IPS-15b (cell line): ENCODE measurements around the gene CACNA2D2.

Source experiments
- H3K27me3 ChIP-seq: one replicate; pipeline ENCODE4 v1.6.1; 2013; ENCODE audit warnings: low read length; ENCODE audit not compliant: control insufficient read depth, insufficient read depth
- H3K36me3 ChIP-seq: one replicate; pipeline ENCODE4 v1.6.1; 2013; ENCODE audit warnings: low read length; ENCODE audit not compliant: control insufficient read depth, insufficient read depth
- H3K4me1 ChIP-seq: one replicate; pipeline ENCODE4 v1.6.1; 2013; ENCODE audit warnings: mild to moderate bottlenecking, low read length; ENCODE audit not compliant: control insufficient read depth, insufficient read depth
- H3K4me3 ChIP-seq: one replicate; pipeline ENCODE4 v1.5.1; 2013; ENCODE audit warnings: low read depth, low read length
- H3K9ac ChIP-seq: one replicate; pipeline ENCODE4 v1.6.1; 2013; ENCODE audit warnings: low read depth, mild to moderate bottlenecking, low read length
- H3K9me3 ChIP-seq: one replicate; pipeline ENCODE4 v1.6.1; 2013; ENCODE audit warnings: mild to moderate bottlenecking, low read length; ENCODE audit not compliant: control insufficient read depth, insufficient read depth

CACNA2D2 gene

DNA sequence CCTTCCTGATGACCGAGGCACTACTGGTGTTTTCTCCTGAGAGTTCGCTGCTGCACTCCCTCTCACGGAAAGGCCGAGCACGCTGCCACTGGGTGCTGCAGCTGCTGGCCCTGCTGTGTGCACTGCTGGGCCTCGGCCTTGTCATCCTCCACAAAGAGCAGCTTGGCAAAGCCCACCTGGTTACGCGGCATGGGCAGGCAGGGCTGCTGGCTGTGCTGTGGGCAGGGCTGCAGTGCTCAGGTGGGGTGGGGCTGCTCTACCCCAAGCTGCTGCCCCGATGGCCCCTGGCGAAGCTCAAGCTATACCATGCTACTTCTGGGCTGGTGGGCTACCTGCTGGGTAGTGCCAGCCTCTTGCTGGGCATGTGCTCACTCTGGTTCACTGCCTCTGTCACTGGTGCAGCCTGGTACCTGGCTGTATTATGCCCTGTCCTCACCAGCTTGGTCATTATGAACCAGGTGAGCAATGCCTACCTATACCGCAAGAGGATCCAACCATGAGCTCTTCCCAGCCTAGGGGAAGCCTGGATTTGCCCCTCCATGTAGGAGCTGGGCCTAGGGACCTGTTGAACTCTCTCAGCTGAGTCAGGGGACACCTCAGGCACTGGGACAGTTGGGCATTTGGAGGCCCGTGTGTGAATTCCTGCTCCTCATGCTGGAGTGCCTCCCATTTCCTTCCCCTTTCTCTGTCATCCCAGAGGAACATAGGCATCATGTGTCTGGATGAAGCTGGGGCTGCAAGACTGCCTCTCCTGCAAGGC is 150.0 kb downstream of the CACNA2D2 start:
- no peaks in the 10 kb centered on the region for H3K27me3 ChIP-seq
- no peaks in the 10 kb centered on the region for H3K9me3 ChIP-seq
- peaks cover 4% of the 10 kb centered on the region for H3K4me1 ChIP-seq
- peaks cover 36% of the 10 kb centered on the region for H3K36me3 ChIP-seq
- H3K9ac ChIP-seq = no peak overlapping the region
- H3K4me3 ChIP-seq = no peak overlapping the region

- H3K4me1 ChIP-seq = peaks cover 4% of the 10 kb centered on the region
- H3K9ac ChIP-seq = no peak overlapping the region
- H3K27me3 ChIP-seq = no peaks in the 10 kb centered on the region
- H3K36me3 ChIP-seq = peaks cover 34% of the 10 kb centered on the region
- H3K4me3 ChIP-seq = no peak overlapping the region
- no peaks in the 10 kb centered on the region for H3K9me3 ChIP-seq
These were observed 150.7 kb downstream of the CACNA2D2 start for GRCh38 chr3:50352781-50353180.

DNA sequence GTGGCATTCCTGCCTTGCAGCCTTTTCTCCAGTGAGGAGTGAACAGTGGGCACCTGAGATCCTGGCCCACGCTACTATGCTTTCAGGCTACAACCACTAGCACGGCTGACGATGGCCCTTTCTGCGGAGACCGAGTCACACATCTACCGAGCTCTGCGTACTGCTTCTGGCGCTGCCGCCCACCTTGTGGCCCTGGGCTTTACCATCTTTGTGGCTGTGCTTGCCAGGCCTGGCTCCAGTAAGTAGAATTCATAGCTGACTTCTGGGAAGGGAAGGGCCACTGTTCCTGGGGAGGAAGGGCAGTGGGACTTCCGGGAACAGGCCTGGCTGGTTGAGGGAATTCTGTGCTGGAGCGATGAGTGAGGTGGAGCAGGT is 152.1 kb downstream of the CACNA2D2 start:
- Histone ChIP-seq H3K9ac (no peak overlapping the region), H3K4me1 (peaks cover 6% of the 10 kb centered on the region)

DNA sequence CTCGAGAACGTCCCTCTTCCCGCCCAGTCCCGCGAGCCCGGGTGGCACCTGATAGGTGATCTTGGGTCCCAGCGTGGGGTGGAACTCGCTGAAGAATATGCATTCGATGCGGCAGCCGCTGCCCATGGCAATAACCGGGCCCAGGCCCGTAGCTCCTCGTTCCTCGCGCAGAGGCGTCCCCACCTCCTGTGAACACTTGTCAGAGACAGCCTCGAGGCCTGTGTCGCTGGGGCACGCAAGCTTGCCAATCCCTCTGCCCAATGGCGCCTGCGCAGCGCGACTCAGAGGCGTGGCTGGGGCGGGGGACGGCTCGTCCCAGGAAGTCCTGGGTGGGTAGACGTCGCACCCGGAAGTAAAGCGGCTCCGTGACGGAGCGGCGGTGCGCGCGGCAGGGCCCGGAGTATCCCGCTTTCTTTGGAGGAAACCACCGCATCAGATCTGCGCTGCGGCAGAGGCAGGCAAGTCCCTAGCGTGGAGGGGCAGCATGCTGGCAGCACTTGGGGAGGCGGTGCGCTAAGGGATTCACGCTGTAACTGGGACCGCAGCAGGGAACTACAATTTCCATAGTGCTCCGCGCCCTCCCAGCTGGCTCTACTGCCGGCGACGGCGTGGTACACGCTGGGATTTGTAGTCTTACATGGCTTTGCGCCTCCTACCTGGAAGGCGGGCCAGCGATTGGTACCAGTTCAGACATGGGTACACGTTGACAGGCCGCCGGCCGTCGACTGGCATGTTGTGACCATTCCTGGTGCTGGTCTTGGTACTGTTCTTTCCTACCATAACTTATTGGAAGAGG is 152.7 kb downstream of the CACNA2D2 start, which contains the start of the genes CYB561D2 and NPRL2:
Gene CYB561D2 (plus strand): TSS at position 336 of the 796 bp plus-strand sequence. CDS start 572 bp downstream, outside the sequence.
Gene NPRL2 (minus strand): TSS at position 249 of the 796 bp plus-strand sequence. CDS start 123 bp downstream, at position 126.
- Histone ChIP-seq H3K36me3 (peaks cover 29% of the 10 kb centered on the region), H3K4me3 (peak within 1 kb of the TSS; percentile 100), H3K9me3 (no peaks in the 10 kb centered on the region), H3K4me1 (peaks cover 6% of the 10 kb centered on the region), H3K27me3 (peaks cover 10% of the 10 kb centered on the region), H3K9ac (peak within 1 kb of the TSS; percentile 95)

More for the DNA sequence above, 152.1 kb downstream of the CACNA2D2 start:
- Histone ChIP-seq H3K9me3 (no peaks in the 10 kb centered on the region), H3K27me3 (peaks cover 5% of the 10 kb centered on the region), H3K36me3 (peaks cover 33% of the 10 kb centered on the region), H3K4me3 (peak overlapping the region; percentile 100)

GRCh38 chr3:50350213-50350526 is 153.3 kb downstream of the CACNA2D2 start:
- Histone ChIP-seq H3K9me3 (no peaks in the 10 kb centered on the region), H3K27me3 (peaks cover 12% of the 10 kb centered on the region), H3K4me3 (peak overlapping the region; percentile 100), H3K4me1 (peaks cover 6% of the 10 kb centered on the region), H3K36me3 (peaks cover 26% of the 10 kb centered on the region), H3K9ac (peak overlapping the region; percentile 95)

DNA sequence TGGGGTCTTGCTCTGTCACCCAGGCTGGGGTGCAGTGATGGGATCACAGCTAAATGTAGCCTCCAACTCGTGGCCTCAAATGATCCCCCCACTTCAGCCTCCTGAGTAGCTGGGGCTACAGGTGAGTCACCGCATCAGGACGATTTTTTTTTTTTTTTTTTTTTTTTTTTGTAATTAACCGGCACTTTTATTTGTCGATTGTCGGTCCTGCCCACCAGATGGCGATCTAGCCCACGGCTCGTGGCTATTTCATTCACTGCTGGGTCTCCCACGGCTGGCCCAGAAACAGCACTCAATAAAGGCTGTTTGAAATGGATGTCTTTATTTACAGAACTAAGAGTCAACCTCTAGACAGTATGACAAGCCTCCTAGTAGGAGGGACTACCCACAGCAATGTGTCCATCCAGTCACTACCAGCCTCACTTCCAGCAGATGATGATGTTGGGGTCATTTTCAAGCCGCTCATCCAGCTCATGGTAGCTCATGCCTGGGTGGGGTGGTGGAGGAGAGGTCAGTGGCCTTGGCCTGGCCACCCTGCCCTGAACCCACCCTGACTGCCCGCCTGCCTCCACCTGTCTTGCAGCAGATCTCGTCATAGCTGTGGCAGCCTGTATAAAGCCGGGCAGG is 156.1 kb downstream of the CACNA2D2 start:
- H3K9me3 ChIP-seq = no peaks in the 10 kb centered on the region
- peaks cover 39% of the 10 kb centered on the region for H3K27me3 ChIP-seq
- no peak overlapping the region for H3K4me3 ChIP-seq
- peaks cover 6% of the 10 kb centered on the region for H3K4me1 ChIP-seq
- peaks cover 9% of the 10 kb centered on the region for H3K36me3 ChIP-seq
- H3K9ac ChIP-seq = no peak overlapping the region

- H3K9me3 ChIP-seq = no peaks in the 10 kb centered on the region
- H3K9ac ChIP-seq = no peak within 1 kb of the TSS
- peaks cover 55% of the 10 kb centered on the region for H3K27me3 ChIP-seq
- peaks cover 2% of the 10 kb centered on the region for H3K4me1 ChIP-seq
- H3K4me3 ChIP-seq = peak within 1 kb of the TSS; percentile 78
- H3K36me3 ChIP-seq = peaks cover 9% of the 10 kb centered on the region
These were observed 157.7 kb downstream of the CACNA2D2 start, which contains the start of gene ZMYND10 for GRCh38 chr3:50345586-50346234. Gene ZMYND10, minus strand, starts transcription at chr3:50345732. Its CDS starts 153 bp downstream, at chr3:50345579.

- Histone ChIP-seq H3K36me3 (peaks cover 9% of the 10 kb centered on the region), H3K9me3 (no peaks in the 10 kb centered on the region), H3K4me3 (peak overlapping the region; percentile 78), H3K4me1 (peaks cover 3% of the 10 kb centered on the region), H3K27me3 (peaks cover 61% of the 10 kb centered on the region), H3K9ac (no peak overlapping the region)
These were observed 158.4 kb downstream of the CACNA2D2 start for GRCh38 chr3:50345008-50345407.

- peaks cover 5% of the 10 kb centered on the region for H3K36me3 ChIP-seq
- H3K9me3 ChIP-seq = no peaks in the 10 kb centered on the region
- peaks cover 5% of the 10 kb centered on the region for H3K4me1 ChIP-seq
- H3K27me3 ChIP-seq = peaks cover 79% of the 10 kb centered on the region
- no peak overlapping the region for H3K4me3 ChIP-seq
- H3K9ac ChIP-seq = no peak overlapping the region
These were observed 160.4 kb downstream of the CACNA2D2 start for GRCh38 chr3:50342813-50343633.

GRCh38 chr3:50341996-50342650 is 161.3 kb downstream of the CACNA2D2 start:
- H3K9ac ChIP-seq = no peak overlapping the region
- no peaks in the 10 kb centered on the region for H3K36me3 ChIP-seq
- peaks cover 3% of the 10 kb centered on the region for H3K4me1 ChIP-seq
- H3K4me3 ChIP-seq = no peak overlapping the region
- peaks cover 80% of the 10 kb centered on the region for H3K27me3 ChIP-seq
- H3K9me3 ChIP-seq = no peaks in the 10 kb centered on the region
